Heart right ventricle (tissue), 16 donors: ENCODE data around the gene FOXK2. TPM values are rescaled to one million over a fixed set of nuclear protein-coding genes. Genes with fewer than 3 reads are reported as not detected.
A peak's percentile ranks its signal among the peaks of the same experiment; 100 is the strongest.
"Not testable (repeated sequence)": the region's sequence is repeated elsewhere in the genome, so short reads cannot be mapped to it uniquely, and the experiment has no call there.

Experiments used
- ATAC-seq, 8 donors: fragments of 200-7000 bp; cut with Tn5 transposase; one replicate each; pipeline ENCODE4 v1.9.1; 2020; ENCODE audit warnings: mild to moderate bottlenecking in 8 of 8, moderate library complexity in 8 of 8, moderate number of reproducible peaks in 1 of 8
- DNase-seq, 2 donors: peaks; one replicate each; pipeline ENCODE4 v3.0.0-alpha.2; 2020
- H3K27ac ChIP-seq, 10 donors: fragments of 200-600 bp; sonication (generic) in 2 of 10; one replicate each; pipeline versions ENCODE4 v1.5.0 to v1.8.0; 2020 to 2022; ENCODE audit warnings: mild to moderate bottlenecking in 3 of 10
- H3K27me3 ChIP-seq, 7 donors: fragments of 200-600 bp; one replicate each; pipeline ENCODE4 v1.8.0; 2021 to 2022; ENCODE audit warnings: mild to moderate bottlenecking in 2 of 7
- H3K36me3 ChIP-seq, 9 donors: fragments of 200-600 bp; sonication (generic) in 1 of 9; one replicate each; pipeline versions ENCODE4 v1.5.0 to v1.8.0; 2020 to 2022; ENCODE audit warnings: mild to moderate bottlenecking in 2 of 9
- H3K4me1 ChIP-seq, 9 donors: fragments of 200-600 bp; sonication (generic) in 1 of 9; one replicate each; pipeline versions ENCODE4 v1.5.0 to v1.8.0; 2020 to 2022; ENCODE audit warnings: mild to moderate bottlenecking in 4 of 9
- H3K4me3 ChIP-seq, 10 donors: fragments of 200-600 bp; sonication (generic) in 2 of 10; one replicate each; pipeline versions ENCODE4 v1.5.0 to v1.8.0; 2020 to 2022; ENCODE audit warnings: mild to moderate bottlenecking in 7 of 10, moderate library complexity in 2 of 10
- H3K9me3 ChIP-seq, 11 donors: fragments of 200-600 bp in 10 of 11; sonication (generic) in 2 of 11; one replicate each; pipeline versions ENCODE4 v1.5.0 to v1.8.0; 2013 to 2022; ENCODE audit warnings: mild to moderate bottlenecking in 2 of 11, control low read depth in 1 of 11, moderate library complexity in 1 of 11
- CTCF ChIP-seq, 9 donors: fragments of 200-600 bp; sonication (generic) in 2 of 9; IDR thresholded peaks; one replicate each; pipeline versions ENCODE4 v1.5.0 to v1.8.0; 2021 to 2022; ENCODE audit warnings: antibody characterized with exemption in 9 of 9, mild to moderate bottlenecking in 5 of 9, moderate library complexity in 1 of 9
- WGBS, 2 donors: extraction: QIAGEN DNeasy Blood & Tissue Kit; methylation state at CpG; one replicate each; pipeline ENCODE4 v1.1.7; 2013; ENCODE audit warnings: inconsistent platforms in 1 of 2; 5-methylcytosine and 5-hydroxymethylcytosine counted together
- intact Hi-C, 10 donors: fragments of 100-400 bp; cut with DNase I; formaldehyde crosslinking; loops; one replicate each; pipeline versions ENCODE4 v1.11.1 to v1.14.2; 2022
- polyA plus RNA-seq, 2 donors: library from polyadenylated mRNA; stranded (reverse); fragments of 200-250 nt; gene quantifications; one replicate each; pipeline ENCODE4 v1.2.3, GENCODE V29; 2013
- total RNA-seq, 10 donors: library from RNA; stranded (reverse); fragmentation: NEBNext Ultra II Directional in 3 of 10; extraction: Animal tissue kit (Norgen Biotek cat#: 25700) in 3 of 10; gene quantifications; one replicate each; pipeline versions ENCODE4 v1.2.1 to v1.2.4, GENCODE V29; 2021 to 2023
- donor health status: Arrhythmogenic right ventricular cardiomyopathy.
- donor health status: ischemic (EF 13 %, LVEDD 7.1; RV severe dilation, severe dysfunction).
- donor health status: healthy with polysubstance abuse.
- donor health status: DM: no; HTN: yes; CAD: no.
- donor health status: DM: no; HTN: no; CAD: no.
- donor health status: ischemic (EF 25% LVEDD 6.9; RV normal size, moderate dysfunction).
- donor health status: ischemic (EF 25% LVEDD 5.7; RV mildly dilated, moderate dysfunction).
- donor health status: healthy.
- donor health status: DM: yes; HTN: yes; CAD: no.
- donor health status: Ischemic cardiomyopathy.
- donor health status: ischemic (EF 35%, LVEDD 5.7; RV mildly dilated, moderate dysfunction).
- donor health status: nonischemic (EF 11% LVEDD 7.7; RV severe dilation, severe dysfunction).
- donor health status: DM: yes; HTN: yes; CAD: no.
- donor health status: PGD.
- donor health status: ischemic (EF 29% LVEDD 5.4; RV normal size, mild dysfunction).
- donor health status: nonischemic (EF 23%, LVEDD 6.1; RV moderate dilation, normal function).

FOXK2 gene
- total and polyA plus RNA-seq, 12 donors = 16.5 to 66.6 (median 30.6) TPM

- peak overlapping the region in 8 of 10 donors; percentile 39 to 76 (median 60) for H3K27ac ChIP-seq
- no peaks in the 10 kb centered on the region for H3K36me3 ChIP-seq
- no peak overlapping the region for H3K4me3 ChIP-seq
- no peaks in the 10 kb centered on the region for H3K27me3 ChIP-seq
- WGBS, 2 donors = 71 to 72% methylated on average over 18 of the region's 18 CpGs
- intact Hi-C loops = loop anchor here in 8 of 10 donors (5.0 to 10.0 kb wide), 7 partner anchors 36 to 201 kb away; partner anchors contain the start of genes CYBC1 (in 2 of the 8), NARF (in 2 of the 8), TEX19 (in 2 of the 8) and FOXK2 (in 1 of the 8)
- DNase-seq (no peak), ATAC-seq (peak in 6 of 8 donors; percentile 15 to 72 (median 43))
- TF ChIP-seq CTCF (IDR thresholded peaks at IDR 0.05) = no peak
- peaks cover 15 to 62% (median 56%) of the 10 kb centered on the region in 9 donors for H3K4me1 ChIP-seq
- H3K9me3 ChIP-seq = no peaks in the 10 kb centered on the region
Observed at GRCh38 chr17:82553210-82553930, 33.8 kb downstream of the FOXK2 start.

GRCh38 chr17:82557510-82557909 lies 38.0 kb downstream of the FOXK2 start:
- WGBS, 2 donors = 94 to 96% methylated on average over 2 of the region's 2 CpGs
- peaks cover 0 to 61% (median 45%) of the 10 kb centered on the region in 9 donors for H3K4me1 ChIP-seq
- not testable (repeated sequence) for H3K27ac ChIP-seq, DNase-seq, H3K4me3 ChIP-seq, H3K27me3 ChIP-seq, H3K36me3 ChIP-seq, ATAC-seq, H3K9me3 ChIP-seq
- intact Hi-C loops = loop anchor here in 4 of 10 donors (10.0 kb wide), 3 partner anchors 63 to 203 kb away; partner anchors contain the start of genes CYBC1 (in 2 of the 4), NARF (in 2 of the 4) and TEX19 (in 2 of the 4)

- intact Hi-C loops = loop anchor here in 4 of 10 donors (10.0 kb wide), 3 partner anchors 65 to 205 kb away; partner anchors contain the start of genes CYBC1 (in 2 of the 4), NARF (in 2 of the 4) and TEX19 (in 2 of the 4)
- H3K4me1 ChIP-seq = peaks cover 0 to 42% (median 25%) of the 10 kb centered on the region in 9 donors
Observed at GRCh38 chr17:82559566-82560251, 40.2 kb downstream of the FOXK2 start.

GRCh38 chr17:82560252-82560642 lies 40.7 kb downstream of the FOXK2 start:
- Histone ChIP-seq H3K4me3 (no peak overlapping the region), H3K9me3 (no peaks in the 10 kb centered on the region), H3K27me3 (no peaks in the 10 kb centered on the region), H3K36me3 (peaks cover 0 to 21% (median 0%) of the 10 kb centered on the region in 9 donors), H3K27ac (no peak overlapping the region), H3K4me1 (peaks cover 0 to 42% (median 22%) of the 10 kb centered on the region in 9 donors)
- ATAC-seq (no peak), DNase-seq (no peak)
- intact Hi-C loops = no loop called here
- WGBS, 2 donors = 93 to 94% methylated on average over 15 of the region's 15 CpGs
- TF ChIP-seq CTCF (IDR thresholded peaks at IDR 0.05) = no peak

More at GRCh38 chr17:82559566-82560251, 40.2 kb downstream of the FOXK2 start:
- Histone ChIP-seq H3K9me3 (no peaks in the 10 kb centered on the region), H3K27me3 (no peaks in the 10 kb centered on the region), H3K4me3 (no peak overlapping the region), H3K36me3 (peaks cover 0 to 16% (median 0%) of the 10 kb centered on the region in 9 donors), H3K27ac (no peak overlapping the region)
- no peak for TF ChIP-seq CTCF (IDR thresholded peaks at IDR 0.05)
- ATAC-seq = no peak
- WGBS, 2 donors = 59 to 62% methylated on average over 11 of the region's 11 CpGs
- no peak for DNase-seq
